ENCODE results near the gene ADH7.
A peak's percentile ranks its signal among the peaks of the same experiment; 100 is the strongest.
"Not testable (repeated sequence)": the region's sequence is repeated elsewhere in the genome, so short reads cannot be mapped to it uniquely, and the experiment has no call there.

Gene ADH7

GRCh38 chr4:99415762-99416161 is 19.4 kb downstream of the ADH7 start:
- DNase-seq (ENCODE audit: low read depth), result not testable (repeated sequence)

DNA sequence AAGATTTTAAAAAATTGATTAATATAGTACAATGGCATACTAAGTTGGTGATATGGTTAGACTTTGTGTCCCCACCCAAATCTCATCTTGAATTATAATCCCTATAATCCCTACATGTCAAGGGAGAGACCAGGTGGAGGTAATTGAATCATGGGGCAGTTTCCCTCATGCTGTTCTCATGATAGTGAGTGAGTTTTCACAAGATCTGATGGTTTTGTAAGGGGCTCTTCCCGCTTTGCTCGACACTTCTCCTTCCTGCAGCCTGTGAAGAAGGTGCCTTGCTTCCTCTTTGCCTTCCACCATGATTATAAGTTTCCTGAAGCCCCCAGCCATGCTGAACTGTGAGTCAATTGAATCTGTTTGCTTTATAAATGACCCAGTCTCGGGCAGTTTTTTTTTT is 20.2 kb downstream of the ADH7 start:
- DNase-seq (ENCODE audit: low read depth), result not testable (repeated sequence)

GRCh38 chr4:99414401-99414800 is 20.7 kb downstream of the ADH7 start:
- DNase-seq (ENCODE audit: low read depth), result no peak

DNA sequence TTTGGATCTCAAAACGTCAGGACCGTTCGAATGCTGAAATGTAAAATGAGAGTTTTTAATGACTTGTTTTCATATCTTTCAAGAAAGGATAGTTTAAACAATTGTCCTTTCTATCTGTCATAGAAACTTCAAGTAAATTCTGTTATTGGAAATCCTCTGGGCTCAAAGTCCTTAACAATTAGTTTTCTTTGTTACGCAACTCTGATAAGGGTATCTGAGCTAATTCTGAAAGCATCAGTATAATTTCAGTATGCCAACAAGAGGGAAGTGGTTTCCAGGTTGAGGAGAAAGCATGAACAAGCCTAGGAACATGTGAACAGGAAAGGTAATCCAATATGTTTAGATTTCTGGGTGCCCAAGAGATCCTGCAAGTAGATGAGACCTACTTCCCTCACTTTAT is 22.0 kb downstream of the ADH7 start:
- DNase-seq (ENCODE audit: low read depth), result no peak

DNA sequence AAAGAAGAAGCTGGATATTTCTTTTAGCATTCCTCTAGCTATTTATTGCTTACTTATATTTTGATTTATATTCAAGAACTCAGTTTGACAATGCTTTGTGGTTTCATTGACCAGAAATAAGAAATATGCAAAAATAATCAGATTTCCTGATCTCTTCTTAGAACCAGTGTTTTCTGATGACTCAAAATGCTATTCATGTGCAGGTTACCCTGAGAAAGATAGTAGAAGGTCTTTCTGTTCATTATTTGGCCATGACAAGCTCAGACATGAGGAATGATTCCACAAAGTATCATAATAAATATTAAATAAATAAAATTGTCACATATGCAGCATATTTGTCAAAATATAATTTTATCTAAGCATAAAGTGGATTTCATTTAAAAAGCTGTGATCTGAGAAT is 24.1 kb downstream of the ADH7 start:
- DNase-seq (ENCODE audit: low read depth), result no peak

- DNase-seq (ENCODE audit: low read depth), result no peak
Measured at GRCh38 chr4:99410075-99410474, 25.1 kb downstream of the ADH7 start.

DNA sequence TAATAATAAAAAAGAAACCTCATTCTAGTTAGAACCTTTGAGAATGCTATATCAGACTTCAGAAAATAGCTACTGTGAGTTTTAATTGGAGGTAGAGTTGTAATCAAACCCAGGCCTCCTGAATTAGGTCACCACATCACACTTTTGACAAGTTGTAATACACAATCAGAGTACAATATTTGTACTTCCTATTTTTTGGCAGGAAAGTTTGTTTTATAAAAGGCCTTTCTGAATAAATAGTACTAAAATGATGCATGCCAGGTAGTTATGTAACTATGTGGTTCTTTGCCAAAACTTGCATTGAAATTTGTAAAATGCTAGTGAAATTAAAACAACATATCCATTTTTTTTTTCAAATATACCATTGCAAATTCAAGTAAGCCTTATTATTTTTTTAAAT is 26.8 kb downstream of the ADH7 start:
- DNase-seq (ENCODE audit: low read depth), result no peak

DNA sequence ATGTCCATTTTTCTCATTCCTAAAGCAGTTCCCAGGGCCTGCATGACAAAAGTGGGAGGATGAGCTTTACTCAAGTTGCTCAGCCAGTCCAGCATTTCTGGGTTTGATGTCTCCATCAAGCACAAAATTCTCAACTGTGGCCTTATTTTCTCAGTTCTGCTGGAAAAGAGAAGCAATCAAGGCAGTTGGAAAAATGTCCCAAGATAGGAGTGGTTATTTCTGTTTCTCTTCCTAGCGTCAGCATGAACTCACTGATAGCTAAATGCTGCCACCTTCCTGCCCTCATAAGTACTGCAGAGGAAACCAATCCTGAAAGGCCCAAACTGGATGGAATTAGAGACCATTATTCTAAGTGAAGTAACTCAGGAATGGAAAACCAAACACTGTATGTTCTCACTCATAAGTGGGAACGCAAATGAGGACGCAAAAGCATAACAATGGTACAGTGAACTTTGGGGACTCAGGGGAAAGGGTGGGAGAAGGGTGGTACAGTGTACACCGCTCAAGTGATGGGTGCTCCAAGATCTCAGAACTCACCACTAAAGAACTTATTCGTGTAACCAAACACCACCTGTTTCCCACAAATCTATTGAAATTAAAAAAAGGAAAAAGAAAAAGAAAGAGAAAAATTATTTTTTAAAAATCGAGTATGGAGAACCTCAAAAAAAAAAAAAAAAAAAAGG is 29.6 kb downstream of the ADH7 start:
- peak; percentile 27 for DNase-seq (ENCODE audit: low read depth)

DNA sequence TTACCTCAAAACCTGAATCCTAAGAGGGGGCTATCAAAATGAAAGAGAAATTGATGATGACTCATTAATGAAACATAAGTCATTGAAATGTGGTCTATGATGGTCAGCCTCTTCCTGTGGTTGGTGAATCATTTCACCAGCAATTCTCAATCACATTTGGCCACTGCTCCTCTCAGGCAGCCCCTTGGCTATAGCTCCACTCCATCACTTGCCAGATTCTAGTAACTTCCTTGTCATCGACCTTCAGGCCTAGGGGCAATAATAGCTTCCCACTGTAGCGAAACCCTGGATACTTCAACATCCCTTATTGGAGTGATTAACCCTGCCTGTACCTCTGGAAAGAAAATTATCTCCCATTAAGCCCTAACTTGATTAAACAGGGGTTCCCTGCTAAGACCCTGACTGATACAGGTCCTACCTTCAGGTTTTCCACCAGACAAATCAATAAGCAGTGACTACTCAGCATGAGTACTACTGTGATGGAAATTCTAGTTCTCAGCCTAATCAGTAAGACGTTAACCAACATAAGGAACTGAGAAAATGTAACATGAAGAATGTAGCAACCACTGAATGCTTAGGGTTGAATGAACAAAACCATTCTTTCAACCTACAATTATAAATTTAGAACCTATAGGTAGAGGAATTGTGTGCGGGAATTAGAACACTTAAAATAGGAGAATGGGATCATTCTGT is 30.4 kb downstream of the ADH7 start:
- DNase-seq (ENCODE audit: low read depth), result no peak

DNA sequence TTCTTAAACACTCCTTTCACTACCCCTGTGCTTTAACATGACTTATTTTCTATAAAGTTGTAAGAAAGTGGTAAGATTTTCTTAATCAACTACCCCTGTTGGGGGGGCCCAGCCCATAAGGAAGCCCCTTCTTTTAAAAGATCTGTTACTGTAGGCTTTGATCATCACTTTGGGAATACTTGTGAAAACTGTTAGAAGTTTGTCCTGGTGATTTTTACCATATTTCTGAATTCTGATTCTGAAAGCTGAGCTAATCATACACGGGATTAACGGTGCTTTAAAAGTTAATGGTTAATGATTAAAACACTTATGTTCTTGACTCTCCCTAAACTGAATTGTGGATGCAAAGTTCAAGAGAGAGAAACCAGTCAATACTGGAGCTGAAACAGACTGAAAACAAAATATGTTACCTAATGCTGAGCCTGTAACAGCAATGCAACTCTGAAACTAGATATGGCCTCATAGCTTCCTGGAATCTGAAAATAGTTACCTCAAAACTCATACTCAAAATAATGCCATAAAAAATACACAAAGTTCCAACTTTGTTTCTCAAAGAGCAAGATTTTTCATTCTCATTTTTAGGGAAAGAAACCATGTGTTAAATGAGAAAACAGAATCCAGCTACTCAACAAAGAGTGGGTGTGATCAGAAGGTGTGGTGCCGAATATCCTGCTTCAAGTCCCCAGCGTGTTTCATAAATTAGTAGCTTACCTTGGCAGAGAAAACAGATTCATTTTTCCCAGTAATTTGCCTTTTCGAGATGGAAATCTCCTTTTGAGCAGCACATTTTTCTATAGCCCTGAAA is 31.6 kb downstream of the ADH7 start:
- DNase-seq (ENCODE audit: low read depth), result no peak

DNA sequence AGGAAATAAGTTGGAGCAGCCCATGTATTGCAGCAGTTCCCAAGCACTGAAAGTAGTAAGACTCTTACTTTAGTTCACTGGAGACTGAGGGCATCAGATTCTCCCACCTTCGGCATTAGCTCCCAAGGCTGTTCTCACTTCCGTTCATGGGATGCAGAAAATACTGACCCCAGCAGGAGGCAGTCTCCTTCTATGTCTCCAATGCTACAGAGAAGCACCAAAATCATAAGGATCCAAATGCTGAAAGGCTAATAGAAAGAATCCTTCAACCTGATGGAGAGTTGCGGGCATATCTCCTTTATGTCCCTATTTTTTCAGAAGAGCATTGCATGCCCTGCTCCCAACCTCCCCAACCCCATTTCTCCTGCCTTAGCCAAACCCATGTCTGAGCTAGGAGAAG is 32.4 kb downstream of the ADH7 start:
- DNase-seq (ENCODE audit: low read depth), result no peak

GRCh38 chr4:99400831-99401230 is 34.3 kb downstream of the ADH7 start:
- DNase-seq (ENCODE audit: low read depth), result no peak

DNA sequence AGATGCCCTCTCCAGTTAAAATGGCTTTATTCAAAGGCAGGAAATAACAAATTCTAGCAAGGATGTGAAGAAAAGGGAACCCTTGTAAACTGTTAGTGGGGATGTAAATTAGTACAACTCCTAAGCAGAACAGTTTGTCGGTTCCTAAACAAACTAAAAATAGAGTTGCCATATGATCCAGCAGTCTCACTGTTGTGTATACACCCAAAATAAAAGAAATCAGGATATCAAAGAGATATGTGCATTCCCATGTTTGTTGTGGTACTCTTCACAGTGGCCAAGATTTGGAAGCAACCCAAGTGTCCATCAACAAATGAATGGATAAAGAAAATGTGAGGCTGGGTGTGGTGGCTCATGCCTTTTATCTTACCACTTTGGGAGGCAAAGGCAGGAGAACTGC is 36.1 kb downstream of the ADH7 start:
- DNase-seq (ENCODE audit: low read depth), result no peak

- no peak for DNase-seq (ENCODE audit: low read depth)
Measured at GRCh38 chr4:99395595-99396364, 39.4 kb downstream of the ADH7 start.

DNA sequence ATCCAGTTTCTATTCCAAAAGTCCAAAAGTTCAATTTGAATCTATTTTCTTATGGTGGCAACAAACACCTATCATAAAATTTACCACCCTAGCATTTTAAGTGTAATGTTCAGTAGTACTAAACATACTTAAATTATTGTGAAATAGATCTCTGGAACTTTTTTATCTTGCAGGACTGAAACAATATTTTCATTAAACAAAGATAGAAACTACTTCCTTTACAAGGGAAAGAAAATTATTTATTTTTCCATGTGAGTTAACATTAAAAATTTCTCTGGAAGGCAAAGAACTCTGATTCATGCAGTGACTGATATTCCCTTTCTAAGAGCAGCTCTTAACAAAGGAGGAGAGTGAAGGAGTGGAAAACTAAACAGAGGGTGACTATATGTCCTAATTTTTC is 40.2 kb downstream of the ADH7 start:
- no peak for DNase-seq (ENCODE audit: low read depth)

- DNase-seq (ENCODE audit: low read depth), result no peak
Measured at GRCh38 chr4:99390055-99390454, 45.1 kb downstream of the ADH7 start.

GRCh38 chr4:99389606-99390005 is 45.5 kb downstream of the ADH7 start:
- no peak for DNase-seq (ENCODE audit: low read depth)

- no peak for DNase-seq (ENCODE audit: low read depth)
Measured at GRCh38 chr4:99383833-99384392, 51.2 kb downstream of the ADH7 start.

DNA sequence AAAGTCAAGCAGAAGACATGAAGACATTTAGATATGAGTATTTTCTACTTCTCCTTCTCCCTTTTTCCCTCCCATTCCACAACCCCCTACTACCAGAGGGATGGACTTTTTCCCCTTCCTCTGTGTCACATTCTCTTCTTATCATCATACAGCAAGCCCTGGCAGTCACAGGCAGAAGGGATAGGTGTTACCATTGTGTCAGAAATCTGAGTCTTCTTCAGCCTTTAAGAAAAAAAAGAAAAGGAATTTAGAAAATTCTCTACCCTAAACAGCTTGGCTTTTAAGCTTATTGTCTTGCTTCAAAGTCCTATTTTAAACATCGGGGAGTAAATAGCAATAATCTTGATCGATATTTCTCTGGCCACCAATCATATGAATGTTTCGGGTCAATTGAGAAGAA is 51.7 kb downstream of the ADH7 start:
- no peak for DNase-seq (ENCODE audit: low read depth)

- DNase-seq (ENCODE audit: low read depth), result no peak
Measured at GRCh38 chr4:99382745-99383360, 52.3 kb downstream of the ADH7 start.

GRCh38 chr4:99381588-99382175 is 53.5 kb downstream of the ADH7 start:
- DNase-seq (ENCODE audit: low read depth), result no peak
